Activated B cell treated with CpG ODN at 0.5 μM for 24 hours (primary cell): ENCODE data around the gene ARID3A. TPM values are rescaled to one million over a fixed set of nuclear protein-coding genes. Genes with fewer than 3 reads are reported as not detected.

ENCODE experiments used
- ATAC-seq: fragments of 200-7000 bp; cut with Tn5 transposase; one replicate; pipeline ENCODE4 v1.10.0; 2021; ENCODE audit warnings: low read depth, mild to moderate bottlenecking, moderate library complexity
- CTCF ChIA-PET: fragments of 350-600 bp; sonication (Branson Sonifier 250); formaldehyde crosslinking; loops from one replicate; lab custom pipeline; 2021; ENCODE audit warnings: antibody characterized with exemption; lab: Charles Lee
- POLR2A ChIA-PET: fragments of 350-600 bp; sonication (Branson Sonifier 250); formaldehyde crosslinking; loops from one replicate; lab custom pipeline; 2021; ENCODE audit warnings: antibody characterized with exemption; lab: Charles Lee
- DNase-seq: peaks from one replicate; pipeline ENCODE4 v3.0.0; 2022
- H3K27ac Mint-ChIP-seq: one replicate; pipeline ENCODE4 v1.8.0; 2020; ENCODE audit warnings: mixed read lengths
- H3K27me3 Mint-ChIP-seq: one replicate; pipeline ENCODE4 v1.8.0; 2021; ENCODE audit warnings: mixed read lengths
- H3K36me3 Mint-ChIP-seq: one replicate; pipeline ENCODE4 v1.8.0; 2021; ENCODE audit warnings: low read depth, mixed read lengths
- H3K4me1 Mint-ChIP-seq: one replicate; pipeline ENCODE4 v1.8.0; 2021; ENCODE audit warnings: mixed read lengths
- H3K4me3 Mint-ChIP-seq: one replicate; pipeline ENCODE4 v1.8.0; 2020; ENCODE audit warnings: mild to moderate bottlenecking, mixed read lengths
- H3K9me3 Mint-ChIP-seq: one replicate; pipeline ENCODE4 v1.8.0; 2020; ENCODE audit warnings: mixed read lengths
- CTCF ChIP-seq: fragments of 200-600 bp; IDR thresholded peaks from one replicate; pipeline ENCODE4 v1.8.0; 2022; ENCODE audit warnings: antibody characterized with exemption, mild to moderate bottlenecking
- intact Hi-C: fragments of 100-400 bp; cut with micrococcal nuclease; formaldehyde crosslinking; loops from one replicate; pipeline ENCODE4 v1.15.1; 2024
- total RNA-seq: library from RNA; stranded (reverse); gene quantifications from 2 replicates; pipeline ENCODE4 v1.2.3, GENCODE V29; 2022

ARID3A gene
- total RNA-seq, 1 donor from 2014 or later = 74.9 TPM

GRCh38 chr19:932648-933552 is 7.1 kb downstream of the ARID3A start:
- Mint-ChIP-seq H3K27ac (peak overlapping the region; percentile 79), H3K9me3 (no peaks in the 10 kb centered on the region), H3K4me3 (peak overlapping the region; percentile 72), H3K27me3 (no peaks in the 10 kb centered on the region), H3K4me1 (peaks cover 41% of the 10 kb centered on the region), H3K36me3 (peaks cover 24% of the 10 kb centered on the region)
- CTCF ChIA-PET = interaction anchor here (2.1 kb wide), 1 partner anchor 49 kb away, joined by 5 read pairs; no protein-coding TSS in a partner anchor
- ATAC-seq = peak; percentile 36
- TF ChIP-seq CTCF = no peak
- no peak for DNase-seq
- intact Hi-C loops = no loop called here
- POLR2A ChIA-PET = interaction anchor here (0.6 to 1.9 kb wide), 7 partner anchors 9 to 136 kb away, joined by 3 to 14 read pairs (median 6); partner anchors contain the start of genes PTBP1 and WDR18

- ATAC-seq = no peak
- peaks cover 26% of the 10 kb centered on the region for H3K36me3 Mint-ChIP-seq
- no peak for TF ChIP-seq CTCF
- no peak for DNase-seq
- peak overlapping the region; percentile 35 for H3K27ac Mint-ChIP-seq
- H3K27me3 Mint-ChIP-seq = no peaks in the 10 kb centered on the region
- no peaks in the 10 kb centered on the region for H3K9me3 Mint-ChIP-seq
- ChIA-PET POLR2A (interaction anchor here (0.6 to 1.9 kb wide), 4 partner anchors 8 to 242 kb away, joined by 4 to 14 read pairs (median 6); no protein-coding TSS in a partner anchor), CTCF (no interaction called here)
- intact Hi-C loops = no loop called here
- no peak overlapping the region for H3K4me3 Mint-ChIP-seq
- peaks cover 48% of the 10 kb centered on the region for H3K4me1 Mint-ChIP-seq
These were observed 7.7 kb downstream of the ARID3A start for GRCh38 chr19:933553-933882.

GRCh38 chr19:934197-934840 is 8.5 kb downstream of the ARID3A start:
- Mint-ChIP-seq H3K4me3 (no peak overlapping the region), H3K27ac (no peak overlapping the region), H3K9me3 (no peaks in the 10 kb centered on the region), H3K36me3 (peaks cover 24% of the 10 kb centered on the region), H3K4me1 (peaks cover 48% of the 10 kb centered on the region), H3K27me3 (no peaks in the 10 kb centered on the region)
- DNase-seq (no peak), ATAC-seq (no peak)
- ChIA-PET POLR2A (interaction anchor here (0.5 to 1.9 kb wide), 5 partner anchors 10 to 474 kb away, joined by 3 to 8 read pairs (median 4); no protein-coding TSS in a partner anchor), CTCF (interaction anchor here (0.9 kb wide), 1 partner anchor 35 kb away, joined by 3 read pairs; no protein-coding TSS in a partner anchor)
- TF ChIP-seq CTCF = no peak
- intact Hi-C loops = no loop called here

- TF ChIP-seq CTCF = no peak
- DNase-seq = no peak
- ChIA-PET POLR2A (interaction anchor here (0.5 to 1.7 kb wide), 2 partner anchors 12 to 474 kb away, joined by 3 to 8 read pairs; no protein-coding TSS in a partner anchor), CTCF (interaction anchor here (0.9 kb wide), 1 partner anchor 34 kb away, joined by 3 read pairs; no protein-coding TSS in a partner anchor)
- peaks cover 54% of the 10 kb centered on the region for H3K4me1 Mint-ChIP-seq
- peak; percentile 15 for ATAC-seq
- intact Hi-C loops = no loop called here
- H3K27ac Mint-ChIP-seq = no peak overlapping the region
- no peaks in the 10 kb centered on the region for H3K27me3 Mint-ChIP-seq
- H3K36me3 Mint-ChIP-seq = peaks cover 22% of the 10 kb centered on the region
- H3K9me3 Mint-ChIP-seq = no peaks in the 10 kb centered on the region
- no peak overlapping the region for H3K4me3 Mint-ChIP-seq
These were observed 9.1 kb downstream of the ARID3A start for GRCh38 chr19:934865-935479.
